Measurements from ENCODE around the gene RNF166.

Gene RNF166

DNA sequence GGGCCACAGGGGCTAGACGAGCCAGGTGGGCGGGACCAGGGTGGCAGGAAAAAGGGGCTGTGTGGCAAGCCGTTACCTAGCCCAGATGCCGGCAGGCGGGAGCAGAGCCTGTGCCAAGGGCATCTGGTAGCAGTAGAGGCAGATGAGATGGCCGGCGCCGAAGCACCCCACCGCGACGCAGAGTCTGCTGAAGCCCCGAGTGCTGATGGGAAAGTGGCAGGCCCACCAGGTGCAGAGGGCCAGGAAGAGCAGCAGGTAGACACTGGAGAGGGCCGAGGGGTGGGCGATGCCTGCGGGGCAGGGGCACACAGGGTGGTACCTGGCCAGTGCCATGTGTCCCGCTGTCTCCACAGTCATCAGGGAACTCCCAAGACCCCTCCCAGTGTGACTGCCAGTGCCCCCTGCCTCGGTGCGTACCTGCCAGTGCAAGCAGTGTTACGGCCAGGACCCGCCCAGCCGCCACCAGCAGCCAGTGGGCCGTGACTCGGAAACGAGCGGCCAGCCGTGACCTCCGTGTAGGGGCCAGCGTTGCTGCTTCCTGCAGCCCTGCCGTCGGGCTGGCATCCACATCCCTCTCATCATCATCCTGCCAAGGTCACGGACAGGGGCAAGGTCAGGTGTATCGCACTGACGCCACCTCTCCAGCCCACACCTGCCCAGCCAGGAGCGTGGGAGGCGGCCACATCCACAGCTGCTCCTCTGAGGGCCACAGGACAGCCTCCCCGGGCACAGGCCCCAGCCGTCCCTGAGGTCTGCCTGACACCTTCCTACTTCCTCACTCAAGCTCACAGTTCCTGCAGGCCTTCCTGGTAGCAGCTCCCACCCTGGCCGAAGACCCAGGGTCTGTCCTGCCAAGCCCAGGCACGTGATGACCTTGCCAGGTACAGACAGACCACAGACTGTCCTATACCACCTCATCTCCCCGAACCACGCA lies 32.2 kb upstream of the RNF166 start:
- no peak for DNase-seq

- peak; percentile 78 for DNase-seq
Observed at GRCh38 chr16:88737298-88738150, 31.3 kb upstream of the RNF166 start.

DNA sequence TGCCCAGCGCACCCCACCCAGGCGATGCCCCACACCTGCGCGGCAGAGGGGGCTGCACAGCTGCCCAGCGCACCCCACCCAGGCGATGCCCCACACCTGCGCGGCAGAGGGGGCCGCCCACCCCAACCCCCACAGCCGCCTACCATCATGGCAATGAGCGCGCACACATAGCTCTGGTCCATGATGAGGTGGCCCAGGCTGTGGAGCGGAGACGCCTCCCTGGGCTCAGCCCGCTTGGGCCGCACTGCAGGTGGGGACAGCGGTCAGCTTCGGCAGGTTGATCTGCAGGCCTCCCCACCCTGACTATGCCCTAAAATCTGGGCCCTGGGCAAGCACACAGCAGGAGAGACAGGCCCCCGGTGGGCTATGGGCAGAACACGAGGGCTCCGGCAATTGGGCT lies 30.3 kb upstream of the RNF166 start:
- DNase-seq: no peak

DNA sequence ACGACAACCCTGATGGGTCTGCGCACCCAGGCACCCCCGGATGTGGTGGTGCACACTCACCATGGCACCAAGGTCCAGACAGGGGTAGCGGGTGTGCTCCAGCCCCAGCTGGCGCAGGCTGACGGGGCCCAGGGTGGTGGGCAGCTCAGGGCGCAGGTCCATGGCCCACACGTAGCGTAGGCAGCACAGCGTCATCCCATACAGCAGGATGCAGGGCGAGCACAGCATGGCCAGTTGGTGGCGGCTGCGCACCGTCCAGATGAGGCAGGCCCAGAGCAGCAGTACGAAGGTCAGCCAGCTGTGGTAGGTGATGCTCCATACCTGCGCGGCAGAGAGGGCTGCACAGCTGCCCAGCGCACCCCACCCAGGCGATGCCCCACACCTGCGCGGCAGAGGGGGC lies 29.9 kb upstream of the RNF166 start:
- DNase-seq: no peak

GRCh38 chr16:88735616-88736015 lies 29.4 kb upstream of the RNF166 start:
- DNase-seq: no peak

DNA sequence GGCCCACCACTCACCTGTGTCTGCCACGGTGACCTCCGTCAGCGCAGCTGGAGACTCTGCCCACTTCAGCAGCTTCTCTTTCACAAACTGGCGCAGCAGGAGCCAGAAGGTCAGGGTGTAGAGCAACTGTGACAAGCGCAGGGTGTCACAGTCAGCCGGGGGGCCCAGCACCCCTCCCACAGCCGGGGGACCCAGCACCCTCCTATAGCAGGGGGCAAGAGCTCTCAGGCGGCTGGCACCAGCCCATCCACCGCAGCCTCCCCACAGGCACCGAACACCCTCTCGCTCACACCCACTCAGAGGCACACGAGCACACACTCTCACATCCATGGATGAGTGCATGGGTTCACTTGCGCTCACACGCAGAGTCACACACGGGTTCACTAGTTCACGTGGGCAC lies 28.9 kb upstream of the RNF166 start:
- DNase-seq: no peak

DNA sequence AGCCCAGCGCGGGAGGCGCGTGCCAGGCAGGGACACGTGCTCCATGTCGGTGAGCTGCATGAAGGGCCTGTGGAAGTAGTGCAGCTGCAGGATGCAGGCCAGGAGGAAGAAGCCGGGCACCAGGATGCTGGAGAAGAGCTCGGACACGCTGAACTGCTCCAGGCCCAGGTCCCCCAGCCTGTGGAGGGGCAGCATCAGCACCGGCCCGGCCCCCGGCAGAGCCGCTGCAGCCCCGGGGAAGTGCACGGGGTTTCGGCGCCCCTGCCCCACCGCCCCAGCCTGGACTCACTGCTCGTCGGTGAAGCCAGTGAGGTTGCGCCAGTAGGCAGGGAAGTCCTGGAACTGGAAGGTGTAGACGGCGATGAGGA lies 28.1 kb upstream of the RNF166 start:
- no peak for DNase-seq

GRCh38 chr16:88733630-88734360 lies 27.6 kb upstream of the RNF166 start:
- DNase-seq: no peak

GRCh38 chr16:88732961-88733294 lies 26.7 kb upstream of the RNF166 start:
- no peak for DNase-seq

DNA sequence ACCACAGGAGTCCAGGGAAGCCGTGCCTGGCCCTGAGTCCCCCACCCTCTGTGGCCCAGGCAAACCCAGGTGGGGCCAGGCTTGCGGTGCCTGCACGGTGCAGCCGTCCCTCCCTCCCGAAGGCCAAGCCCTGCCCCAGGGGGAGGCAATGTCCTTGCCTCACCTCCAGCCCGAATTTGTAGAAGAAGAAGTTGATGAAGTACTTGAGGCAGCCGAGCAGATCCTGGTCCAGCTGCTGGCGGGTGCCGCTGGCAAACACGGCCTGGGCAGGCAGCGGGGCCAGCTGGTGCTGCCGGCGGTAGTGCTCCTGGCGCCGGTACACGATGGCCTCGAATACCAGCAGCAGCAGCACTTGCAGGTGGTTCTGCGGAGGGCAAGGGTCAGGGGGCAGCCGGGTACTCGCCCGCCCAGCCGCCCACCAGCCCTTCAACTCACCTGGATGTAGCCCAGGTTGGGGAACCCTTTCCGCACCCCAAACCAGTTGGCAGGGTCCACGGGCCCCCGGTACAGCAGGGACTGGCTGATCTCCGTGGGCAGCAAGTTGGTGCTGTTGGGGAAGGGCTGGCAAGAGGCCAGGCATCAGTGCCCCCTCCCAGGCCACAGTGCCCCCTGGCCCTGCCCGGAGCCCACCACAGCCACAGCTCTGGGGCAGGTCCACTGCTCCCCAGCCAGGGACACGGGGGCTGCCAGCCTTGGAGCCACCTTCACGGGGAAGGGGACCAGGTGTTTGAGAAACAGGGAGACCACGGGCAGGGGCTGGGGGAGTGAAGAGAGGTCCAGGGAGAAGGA lies 26.2 kb upstream of the RNF166 start:
- DNase-seq: no peak

- DNase-seq: no peak
Observed at GRCh38 chr16:88731699-88732098, 25.5 kb upstream of the RNF166 start.

DNA sequence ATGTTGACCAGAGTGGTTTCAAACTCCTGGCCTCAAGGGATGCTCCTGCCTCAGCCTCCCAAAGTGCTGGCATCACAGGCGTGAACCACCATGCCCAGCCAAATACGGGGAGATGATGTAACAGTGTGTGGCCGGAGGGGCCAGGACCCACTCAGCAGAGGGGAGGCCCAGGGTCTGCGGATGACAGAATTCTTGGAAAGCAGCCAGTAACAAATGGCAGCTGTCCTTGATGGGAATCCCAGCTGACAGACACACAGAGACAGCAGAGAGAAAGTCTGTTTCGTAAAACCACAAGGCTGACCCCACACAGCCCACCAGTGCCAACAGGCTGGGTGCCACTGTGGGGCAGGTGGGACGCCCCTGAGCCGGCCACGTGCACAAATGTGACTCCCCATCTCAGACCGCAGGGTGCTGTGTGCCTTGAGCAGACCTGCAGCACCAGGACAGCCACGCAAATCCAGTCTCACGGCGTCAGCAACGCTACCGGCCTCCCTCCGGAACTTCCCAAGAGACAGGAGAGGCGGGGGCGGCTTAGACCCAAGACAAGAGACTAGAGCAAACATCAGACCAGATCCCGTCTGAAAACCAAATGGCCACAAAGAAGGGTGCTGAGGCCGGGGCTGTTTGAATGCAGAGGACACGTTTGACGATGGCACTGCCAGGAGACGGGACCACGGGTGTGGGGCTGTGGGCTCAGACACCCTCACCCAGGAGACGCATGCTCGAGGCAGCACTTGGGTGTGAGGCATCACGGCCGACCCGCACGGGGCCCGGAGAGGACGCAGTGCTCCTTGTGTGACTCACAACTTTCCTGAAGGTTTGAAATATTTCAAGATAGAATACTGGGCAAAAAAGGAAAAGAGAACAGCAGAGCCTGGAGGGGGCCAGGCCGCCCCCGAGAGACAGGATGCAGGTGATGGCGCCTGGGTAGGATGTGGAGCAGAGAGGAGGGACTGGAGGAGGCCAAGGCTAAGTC lies 24.7 kb upstream of the RNF166 start:
- no peak for DNase-seq

GRCh38 chr16:88727871-88728270 lies 21.7 kb upstream of the RNF166 start:
- DNase-seq: no peak

GRCh38 chr16:88726981-88727380 lies 20.8 kb upstream of the RNF166 start:
- no peak for DNase-seq

GRCh38 chr16:88726408-88726749 lies 20.2 kb upstream of the RNF166 start:
- no peak for DNase-seq

GRCh38 chr16:88725609-88726407 lies 19.6 kb upstream of the RNF166 start:
- no peak for DNase-seq

- DNase-seq: no peak
Observed at GRCh38 chr16:88724855-88725555, 18.8 kb upstream of the RNF166 start.

DNA sequence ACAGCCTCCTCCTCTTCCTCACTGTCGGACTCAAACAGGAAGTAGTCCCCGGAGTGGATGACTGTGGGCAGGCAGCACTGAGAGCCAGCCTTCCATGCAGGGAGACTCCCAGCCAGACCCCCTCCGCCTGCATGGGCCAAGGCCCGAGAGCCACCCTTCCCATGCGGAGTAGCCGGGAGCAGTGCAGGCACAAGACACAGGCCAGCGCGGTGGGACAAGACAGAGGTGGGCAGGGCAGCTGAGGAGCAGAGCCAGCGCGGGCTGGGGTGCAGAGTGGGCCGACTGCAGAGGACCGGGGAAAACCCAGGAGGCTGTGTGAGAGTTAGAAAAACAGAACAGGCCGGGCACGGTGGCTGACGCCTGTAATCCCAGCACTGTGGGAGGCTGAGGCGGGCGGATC lies 17.7 kb upstream of the RNF166 start:
- DNase-seq: no peak

- DNase-seq: no peak
Observed at GRCh38 chr16:88723507-88723887, 17.3 kb upstream of the RNF166 start.

Measured in CD4-positive, alpha-beta T cell treated with Interleukin-17A for 1 hour (primary cell).